SK-N-SH treated with all-trans-retinoic acid at 6 μM for 48 hours (cell line): ENCODE data around the gene GAL3ST1.

Experiments used
- ATAC-seq: fragments of 200-7000 bp; cut with Tn5 transposase; 3 replicates; pipeline ENCODE4 v1.9.1; 2020; ENCODE audit warnings: mild to moderate bottlenecking, moderate library complexity
- BACH2 ChIP-seq: fragments of 250-450 bp; sonication (Bioruptor Pico); IDR thresholded peaks from 2 replicates; pipeline ENCODE4 v1.9.0; 2021; ENCODE audit warnings: mild to moderate bottlenecking, borderline replicate concordance
- CSDC2 ChIP-seq: fragments of 250-450 bp; sonication (Bioruptor Pico); IDR thresholded peaks from 2 replicates; pipeline ENCODE4 v1.5.0; 2020; ENCODE audit warnings: mild to moderate bottlenecking, moderate library complexity
- CSRNP3 ChIP-seq: fragments of 250-450 bp; sonication (Bioruptor Pico); IDR thresholded peaks from 2 replicates; pipeline ENCODE4 v1.5.1; 2021; ENCODE audit warnings: mild to moderate bottlenecking, moderate library complexity
- ESRRG ChIP-seq: fragments of 250-450 bp; sonication (Bioruptor Pico); IDR thresholded peaks from 2 replicates; pipeline ENCODE4 v1.6.1; 2021; ENCODE audit warnings: mild to moderate bottlenecking
- GLIS3 ChIP-seq: fragments of 250-450 bp; sonication (Bioruptor Pico); IDR thresholded peaks from 2 replicates; pipeline ENCODE4 v1.5.0; 2020; ENCODE audit warnings: mild to moderate bottlenecking, moderate library complexity
- ISL1 ChIP-seq: fragments of 250-450 bp; sonication (Bioruptor Pico); IDR thresholded peaks from 2 replicates; pipeline ENCODE4 v2.1.2; 2022; ENCODE audit warnings: mild to moderate bottlenecking, moderate library complexity
- PPARA ChIP-seq: fragments of 250-450 bp; sonication (Bioruptor Pico); IDR thresholded peaks from 2 replicates; pipeline ENCODE4 v1.5.0; 2020; ENCODE audit warnings: mild to moderate bottlenecking, borderline replicate concordance
- RARB ChIP-seq: fragments of 250-450 bp; sonication (Bioruptor Pico); IDR thresholded peaks from 2 replicates; pipeline ENCODE4 v1.8.0; 2021; ENCODE audit warnings: mild to moderate bottlenecking, moderate library complexity
- SNAI2 ChIP-seq: fragments of 250-450 bp; sonication (Bioruptor Pico); IDR thresholded peaks from 2 replicates; pipeline ENCODE4 v1.5.0; 2020; ENCODE audit warnings: mild to moderate bottlenecking, moderate library complexity
- TCF4 ChIP-seq: fragments of 250-450 bp; sonication (Bioruptor Pico); IDR thresholded peaks from 2 replicates; pipeline ENCODE4 v1.8.0; 2021; ENCODE audit warnings: mild to moderate bottlenecking, moderate library complexity, borderline replicate concordance
- TOX ChIP-seq: fragments of 250-450 bp; sonication (Bioruptor Pico); IDR thresholded peaks from 2 replicates; pipeline ENCODE4 v1.8.0; 2021; ENCODE audit warnings: mild to moderate bottlenecking, moderate library complexity, borderline replicate concordance
- ZC3H10 ChIP-seq: fragments of 250-450 bp; sonication (Bioruptor Pico); IDR thresholded peaks from 2 replicates; pipeline ENCODE4 v1.5.1; 2021; ENCODE audit warnings: mild to moderate bottlenecking, moderate library complexity
- ZFP3 ChIP-seq: fragments of 250-450 bp; sonication (Bioruptor Pico); IDR thresholded peaks from 2 replicates; pipeline ENCODE4 v1.5.0; 2020; ENCODE audit warnings: mild to moderate bottlenecking, moderate library complexity
- ZFP30 ChIP-seq: fragments of 450-650 bp; formaldehyde crosslinking; IDR thresholded peaks from 2 replicates; pipeline ENCODE4 v1.5.0; 2022; ENCODE audit warnings: mild to moderate bottlenecking, moderate library complexity
- ZNF565 ChIP-seq: fragments of 450-650 bp; formaldehyde crosslinking; conservative IDR thresholded peaks from 2 replicates; pipeline ENCODE4 v1.5.0; 2020; ENCODE audit warnings: low read depth, mild to moderate bottlenecking, moderate library complexity
- ZNF70 ChIP-seq: fragments of 450-650 bp; formaldehyde crosslinking; IDR thresholded peaks from 2 replicates; pipeline ENCODE4 v1.5.0; 2020; ENCODE audit warnings: mild to moderate bottlenecking, moderate library complexity
- ZNF8 ChIP-seq: fragments of 450-650 bp; formaldehyde crosslinking; IDR thresholded peaks from 2 replicates; pipeline ENCODE4 v1.5.0; 2020; ENCODE audit warnings: mild to moderate bottlenecking, moderate library complexity
- TF ChIP-seq, protein P1 (sequence below): fragments of 250-450 bp; sonication (Bioruptor Pico); IDR thresholded peaks from 2 replicates; pipeline ENCODE4 v1.8.0; 2021; ENCODE audit warnings: low read depth, mild to moderate bottlenecking, moderate library complexity, borderline replicate concordance
- TF ChIP-seq, protein P2 (sequence below): fragments of 250-450 bp; sonication (Bioruptor Pico); IDR thresholded peaks from 2 replicates; pipeline ENCODE4 v1.5.0; 2020; ENCODE audit warnings: mild to moderate bottlenecking, moderate library complexity
- TF ChIP-seq, protein P3 (sequence below): fragments of 250-450 bp; sonication (Bioruptor Pico); IDR thresholded peaks from 2 replicates; pipeline ENCODE4 v1.8.0; 2020; ENCODE audit warnings: mild to moderate bottlenecking, moderate library complexity, borderline replicate concordance

GAL3ST1 gene

GRCh38 chr22:30582051-30582450 lies 7.6 kb upstream of the GAL3ST1 start (continued):
- TF ChIP-seq ESRRG (CRISPR knock-in tag), result no peak

- ATAC-seq, result no peak
- TF ChIP-seq CSRNP3 (no peak), ZNF8 (CRISPR knock-in tag) (no peak), ZNF565 (CRISPR knock-in tag) (no peak), PPARA (CRISPR knock-in tag) (no peak), ISL1 (CRISPR knock-in tag) (no peak), ZFP3 (CRISPR knock-in tag) (no peak), RARB (CRISPR knock-in tag) (no peak)
- TF ChIP-seq, protein P1, sequence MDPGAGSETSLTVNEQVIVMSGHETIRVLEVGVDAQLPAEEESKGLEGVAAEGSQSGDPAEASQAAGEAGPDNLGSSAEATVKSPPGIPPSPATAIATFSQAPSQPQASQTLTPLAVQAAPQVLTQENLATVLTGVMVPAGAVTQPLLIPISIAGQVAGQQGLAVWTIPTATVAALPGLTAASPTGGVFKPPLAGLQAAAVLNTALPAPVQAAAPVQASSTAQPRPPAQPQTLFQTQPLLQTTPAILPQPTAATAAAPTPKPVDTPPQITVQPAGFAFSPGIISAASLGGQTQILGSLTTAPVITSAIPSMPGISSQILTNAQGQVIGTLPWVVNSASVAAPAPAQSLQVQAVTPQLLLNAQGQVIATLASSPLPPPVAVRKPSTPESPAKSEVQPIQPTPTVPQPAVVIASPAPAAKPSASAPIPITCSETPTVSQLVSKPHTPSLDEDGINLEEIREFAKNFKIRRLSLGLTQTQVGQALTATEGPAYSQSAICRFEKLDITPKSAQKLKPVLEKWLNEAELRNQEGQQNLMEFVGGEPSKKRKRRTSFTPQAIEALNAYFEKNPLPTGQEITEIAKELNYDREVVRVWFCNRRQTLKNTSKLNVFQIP (CRISPR knock-in tag), result no peak
These were observed 6.4 kb upstream of the GAL3ST1 start for GRCh38 chr22:30580896-30581295.

DNA sequence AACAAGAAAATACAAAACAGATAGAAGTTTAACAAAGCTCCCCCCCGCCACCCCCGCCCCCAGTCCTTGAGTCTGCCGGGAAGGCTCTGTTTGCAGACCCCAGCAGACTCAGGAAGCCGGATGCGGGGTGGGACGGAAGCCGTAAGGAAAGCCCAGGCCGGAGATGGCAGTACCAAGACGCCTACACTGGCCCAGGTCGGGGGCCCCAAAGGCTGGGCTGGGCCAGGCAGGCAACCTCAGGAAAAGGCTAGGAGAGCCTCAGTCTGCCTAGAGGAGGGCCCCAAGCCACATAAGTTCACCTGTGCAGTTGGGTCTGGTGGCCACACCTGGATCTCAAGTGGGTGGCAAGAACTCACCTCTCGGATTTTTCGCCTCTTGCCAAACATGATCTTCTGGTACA lies 4.0 kb upstream of the GAL3ST1 start:
- no peak for ATAC-seq
- TF ChIP-seq BACH2 (CRISPR knock-in tag) (no peak), ZNF8 (CRISPR knock-in tag) (no peak), TCF4 (CRISPR knock-in tag) (no peak), ESRRG (CRISPR knock-in tag) (no peak)

- peak; percentile 3; the same call in 2 of the 3 replicates for ATAC-seq
- no peak for TF ChIP-seq ZFP30 (CRISPR knock-in tag)
- TF ChIP-seq ZFP3 (CRISPR knock-in tag), result no peak
- no peak for TF ChIP-seq PPARA (CRISPR knock-in tag)
- no peak for TF ChIP-seq ISL1 (CRISPR knock-in tag)
- TF ChIP-seq BACH2 (CRISPR knock-in tag), result no peak
- TF ChIP-seq ZNF70 (CRISPR knock-in tag), result no peak
- TF ChIP-seq, protein P2, sequence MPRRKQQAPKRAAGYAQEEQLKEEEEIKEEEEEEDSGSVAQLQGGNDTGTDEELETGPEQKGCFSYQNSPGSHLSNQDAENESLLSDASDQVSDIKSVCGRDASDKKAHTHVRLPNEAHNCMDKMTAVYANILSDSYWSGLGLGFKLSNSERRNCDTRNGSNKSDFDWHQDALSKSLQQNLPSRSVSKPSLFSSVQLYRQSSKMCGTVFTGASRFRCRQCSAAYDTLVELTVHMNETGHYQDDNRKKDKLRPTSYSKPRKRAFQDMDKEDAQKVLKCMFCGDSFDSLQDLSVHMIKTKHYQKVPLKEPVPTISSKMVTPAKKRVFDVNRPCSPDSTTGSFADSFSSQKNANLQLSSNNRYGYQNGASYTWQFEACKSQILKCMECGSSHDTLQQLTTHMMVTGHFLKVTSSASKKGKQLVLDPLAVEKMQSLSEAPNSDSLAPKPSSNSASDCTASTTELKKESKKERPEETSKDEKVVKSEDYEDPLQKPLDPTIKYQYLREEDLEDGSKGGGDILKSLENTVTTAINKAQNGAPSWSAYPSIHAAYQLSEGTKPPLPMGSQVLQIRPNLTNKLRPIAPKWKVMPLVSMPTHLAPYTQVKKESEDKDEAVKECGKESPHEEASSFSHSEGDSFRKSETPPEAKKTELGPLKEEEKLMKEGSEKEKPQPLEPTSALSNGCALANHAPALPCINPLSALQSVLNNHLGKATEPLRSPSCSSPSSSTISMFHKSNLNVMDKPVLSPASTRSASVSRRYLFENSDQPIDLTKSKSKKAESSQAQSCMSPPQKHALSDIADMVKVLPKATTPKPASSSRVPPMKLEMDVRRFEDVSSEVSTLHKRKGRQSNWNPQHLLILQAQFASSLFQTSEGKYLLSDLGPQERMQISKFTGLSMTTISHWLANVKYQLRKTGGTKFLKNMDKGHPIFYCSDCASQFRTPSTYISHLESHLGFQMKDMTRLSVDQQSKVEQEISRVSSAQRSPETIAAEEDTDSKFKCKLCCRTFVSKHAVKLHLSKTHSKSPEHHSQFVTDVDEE (CRISPR knock-in tag), result no peak
These were observed 1.4 kb upstream of the GAL3ST1 start for GRCh38 chr22:30575859-30576258.

GRCh38 chr22:30574997-30575671 lies 669 bp upstream of the GAL3ST1 start:
- peak; percentile 79 for ATAC-seq
- no peak for TF ChIP-seq CSRNP3
- TF ChIP-seq, protein P2 (CRISPR knock-in tag), result peak; percentile 52; the same call in 1 of the 2 replicates
- TF ChIP-seq, protein P3, sequence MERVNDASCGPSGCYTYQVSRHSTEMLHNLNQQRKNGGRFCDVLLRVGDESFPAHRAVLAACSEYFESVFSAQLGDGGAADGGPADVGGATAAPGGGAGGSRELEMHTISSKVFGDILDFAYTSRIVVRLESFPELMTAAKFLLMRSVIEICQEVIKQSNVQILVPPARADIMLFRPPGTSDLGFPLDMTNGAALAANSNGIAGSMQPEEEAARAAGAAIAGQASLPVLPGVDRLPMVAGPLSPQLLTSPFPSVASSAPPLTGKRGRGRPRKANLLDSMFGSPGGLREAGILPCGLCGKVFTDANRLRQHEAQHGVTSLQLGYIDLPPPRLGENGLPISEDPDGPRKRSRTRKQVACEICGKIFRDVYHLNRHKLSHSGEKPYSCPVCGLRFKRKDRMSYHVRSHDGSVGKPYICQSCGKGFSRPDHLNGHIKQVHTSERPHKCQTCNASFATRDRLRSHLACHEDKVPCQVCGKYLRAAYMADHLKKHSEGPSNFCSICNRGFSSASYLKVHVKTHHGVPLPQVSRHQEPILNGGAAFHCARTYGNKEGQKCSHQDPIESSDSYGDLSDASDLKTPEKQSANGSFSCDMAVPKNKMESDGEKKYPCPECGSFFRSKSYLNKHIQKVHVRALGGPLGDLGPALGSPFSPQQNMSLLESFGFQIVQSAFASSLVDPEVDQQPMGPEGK (CRISPR knock-in tag), result peak; percentile 42; the same call in 1 of the 2 replicates
- no peak for TF ChIP-seq ESRRG (CRISPR knock-in tag)
- no peak for TF ChIP-seq CSDC2
- TF ChIP-seq PPARA (CRISPR knock-in tag), result no peak
- TF ChIP-seq ZC3H10 (CRISPR knock-in tag), result no peak
- TF ChIP-seq GLIS3, result no peak; the same call in 1 of the 2 replicates
- no peak for TF ChIP-seq ZFP30 (CRISPR knock-in tag)
- TF ChIP-seq ZNF565 (CRISPR knock-in tag), result no peak
- no peak for TF ChIP-seq TOX
- no peak for TF ChIP-seq ZNF70 (CRISPR knock-in tag)
- TF ChIP-seq BACH2 (CRISPR knock-in tag), result no peak
- TF ChIP-seq TCF4 (CRISPR knock-in tag), result peak; percentile 56; the same call in 1 of the 2 replicates
- TF ChIP-seq SNAI2, result peak; percentile 90
